ENCODE measurements around the gene B3GNT9.

Gene B3GNT9

DNA sequence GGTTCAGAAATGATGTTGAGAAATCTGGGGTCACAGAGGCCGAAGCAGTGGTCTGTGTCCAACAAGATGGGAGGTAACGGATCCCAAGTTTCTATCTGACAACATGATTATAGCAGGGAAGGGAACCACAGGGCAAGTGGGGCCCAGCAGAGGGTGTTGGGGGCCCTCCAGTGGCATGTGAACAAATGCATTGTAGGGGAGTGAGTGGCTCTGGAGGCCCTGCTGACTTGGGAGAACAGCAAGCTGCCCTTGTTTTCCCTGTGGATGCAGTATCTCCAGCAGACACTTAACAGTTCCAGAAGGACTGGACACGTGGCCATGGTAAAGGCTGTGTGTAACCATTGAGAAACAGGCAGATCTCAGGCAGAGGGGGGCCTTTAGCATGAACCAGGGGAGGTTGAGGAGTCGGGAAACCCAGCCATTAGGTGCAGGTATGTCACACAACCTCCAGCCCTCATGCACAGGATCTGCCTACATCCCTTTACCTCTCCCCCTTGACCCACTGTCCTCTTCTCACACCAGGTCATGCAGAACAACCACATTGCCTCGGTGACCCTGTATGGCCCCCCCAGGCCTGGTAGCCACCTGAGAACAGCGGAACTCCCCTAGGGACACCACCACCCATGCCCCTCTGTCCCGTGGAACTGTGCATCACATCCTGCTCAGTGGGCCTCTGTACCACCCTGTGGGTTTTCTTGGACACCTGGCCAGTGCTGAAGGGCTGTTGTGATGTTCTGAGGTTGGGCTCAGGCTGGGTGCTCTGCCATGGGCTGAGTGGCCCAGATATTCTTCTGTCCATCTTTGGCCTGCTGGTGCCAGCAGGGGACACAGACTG, 4.1 kb downstream of the B3GNT9 start:
- no peak overlapping the region for H3K4me3 ChIP-seq (replicated peaks in 1 of 2; ENCODE audit: low read depth in 2 of 2, low read length in 2 of 2)
- TF ChIP-seq, protein P1, sequence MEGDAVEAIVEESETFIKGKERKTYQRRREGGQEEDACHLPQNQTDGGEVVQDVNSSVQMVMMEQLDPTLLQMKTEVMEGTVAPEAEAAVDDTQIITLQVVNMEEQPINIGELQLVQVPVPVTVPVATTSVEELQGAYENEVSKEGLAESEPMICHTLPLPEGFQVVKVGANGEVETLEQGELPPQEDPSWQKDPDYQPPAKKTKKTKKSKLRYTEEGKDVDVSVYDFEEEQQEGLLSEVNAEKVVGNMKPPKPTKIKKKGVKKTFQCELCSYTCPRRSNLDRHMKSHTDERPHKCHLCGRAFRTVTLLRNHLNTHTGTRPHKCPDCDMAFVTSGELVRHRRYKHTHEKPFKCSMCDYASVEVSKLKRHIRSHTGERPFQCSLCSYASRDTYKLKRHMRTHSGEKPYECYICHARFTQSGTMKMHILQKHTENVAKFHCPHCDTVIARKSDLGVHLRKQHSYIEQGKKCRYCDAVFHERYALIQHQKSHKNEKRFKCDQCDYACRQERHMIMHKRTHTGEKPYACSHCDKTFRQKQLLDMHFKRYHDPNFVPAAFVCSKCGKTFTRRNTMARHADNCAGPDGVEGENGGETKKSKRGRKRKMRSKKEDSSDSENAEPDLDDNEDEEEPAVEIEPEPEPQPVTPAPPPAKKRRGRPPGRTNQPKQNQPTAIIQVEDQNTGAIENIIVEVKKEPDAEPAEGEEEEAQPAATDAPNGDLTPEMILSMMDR (IDR thresholded peaks at IDR 0.05; ENCODE audit: low read depth, low read length), result no peak
- DNase-seq (ENCODE audit: low read depth in 2 of 2), result no peak

- DNase-seq (ENCODE audit: low read depth in 2 of 2), result no peak
- TF ChIP-seq, protein P1 (IDR thresholded peaks at IDR 0.05; ENCODE audit: low read depth, low read length), result no peak
- H3K4me3 ChIP-seq (replicated peaks in 1 of 2; ENCODE audit: low read depth in 2 of 2, low read length in 2 of 2), result no peak overlapping the region
Observed at GRCh38 chr16:67145746-67146145, 5.1 kb downstream of the B3GNT9 start.

DNA sequence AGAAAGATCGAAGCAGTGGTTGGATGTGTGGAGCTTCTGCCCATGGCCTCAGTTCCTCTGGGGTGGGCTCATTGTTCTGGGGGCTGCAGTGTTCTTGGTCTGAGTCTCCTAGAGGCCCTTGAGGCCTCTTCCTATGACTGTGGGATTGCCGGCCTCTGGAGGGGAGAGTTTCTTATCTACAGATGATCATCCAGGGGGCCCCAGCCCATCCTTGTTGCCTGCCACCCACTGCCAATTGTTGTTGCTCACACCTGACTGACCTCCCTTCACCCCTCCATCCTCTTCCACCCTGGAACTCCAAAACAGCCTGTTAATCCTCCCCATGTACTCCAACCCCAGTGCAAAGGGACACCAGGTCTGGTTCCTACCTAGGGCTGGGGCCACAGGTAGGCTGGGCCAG, 5.9 kb downstream of the B3GNT9 start:
- TF ChIP-seq, protein P1 (IDR thresholded peaks at IDR 0.05; ENCODE audit: low read depth, low read length), result no peak
- H3K4me3 ChIP-seq (replicated peaks in 1 of 2; ENCODE audit: low read depth in 2 of 2, low read length in 2 of 2), result no peak overlapping the region
- DNase-seq (ENCODE audit: low read depth in 2 of 2), result no peak

DNA sequence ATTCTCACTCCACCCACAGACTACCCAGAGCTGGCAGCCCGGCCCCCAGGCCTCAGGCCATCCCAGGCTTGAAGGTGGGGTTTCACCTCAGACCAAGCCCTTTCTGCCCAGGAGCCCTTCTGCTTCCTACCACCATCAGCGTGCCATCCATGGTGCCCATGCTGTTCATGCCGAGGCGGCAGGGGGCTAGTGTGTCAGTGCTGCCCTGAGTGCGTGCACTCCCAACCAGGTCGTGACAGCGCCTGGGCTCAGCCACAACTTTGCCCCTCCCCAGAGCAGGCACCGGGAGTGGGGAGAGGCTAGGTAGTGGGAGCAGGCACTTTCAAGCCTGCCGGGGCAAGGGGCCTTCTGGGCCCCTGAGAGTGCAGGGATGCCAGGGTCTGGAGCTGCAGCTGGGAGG, 8.5 kb downstream of the B3GNT9 start:
- no peak overlapping the region for H3K4me3 ChIP-seq (replicated peaks in 1 of 2; ENCODE audit: low read depth in 2 of 2, low read length in 2 of 2)
- no peak for DNase-seq (ENCODE audit: low read depth in 2 of 2)
- TF ChIP-seq, protein P1 (IDR thresholded peaks at IDR 0.05; ENCODE audit: low read depth, low read length), result no peak

GRCh38 chr16:67141391-67141790, 9.4 kb downstream of the B3GNT9 start:
- TF ChIP-seq, protein P1 (IDR thresholded peaks at IDR 0.05; ENCODE audit: low read depth, low read length), result no peak
- no peak for DNase-seq (ENCODE audit: low read depth in 2 of 2)
- H3K4me3 ChIP-seq (replicated peaks in 1 of 2; ENCODE audit: low read depth in 2 of 2, low read length in 2 of 2), result no peak overlapping the region

- DNase-seq (ENCODE audit: low read depth in 2 of 2), result peak in 1 of 2 donors; percentile 68
- TF ChIP-seq, protein P1 (IDR thresholded peaks at IDR 0.05; ENCODE audit: low read depth, low read length), result no peak
Observed at GRCh38 chr16:67137605-67138004, 13.2 kb downstream of the B3GNT9 start.

More at GRCh38 chr16:67137605-67138004, 13.2 kb downstream of the B3GNT9 start:
- no peak overlapping the region for H3K4me3 ChIP-seq (replicated peaks in 1 of 2; ENCODE audit: low read depth in 2 of 2, low read length in 2 of 2)

Data from cardiac fibroblast (primary cell).